H9 (cell line): ENCODE measurements around the gene MRPL43. TPM values are rescaled to one million over a fixed set of nuclear protein-coding genes. Genes with fewer than 3 reads are reported as not detected.

Experiments
- DNase-seq: peaks from one replicate; pipeline ENCODE4 v3.0.0-alpha.2; 2017
- H2AFZ ChIP-seq: one replicate; pipeline ENCODE4 v1.6.1; 2013; ENCODE audit warnings: mild to moderate bottlenecking, low read length, control low read depth, moderate library complexity
- H2AK5ac ChIP-seq: 2 replicates; pipeline ENCODE4 v1.6.1; 2013; ENCODE audit warnings: low read length, control low read depth, mixed read lengths; ENCODE audit not compliant: insufficient read length
- H2BK120ac ChIP-seq: one replicate; pipeline ENCODE4 v1.6.1; 2013; ENCODE audit warnings: low read depth, mild to moderate bottlenecking, low read length, control low read depth, inconsistent platforms; ENCODE audit not compliant: poor library complexity, severe bottlenecking
- H2BK12ac ChIP-seq: 2 replicates; pipeline ENCODE4 v1.6.1; 2013; ENCODE audit warnings: low read length, control low read depth, mixed read lengths, low read depth; ENCODE audit not compliant: insufficient read length
- H2BK15ac ChIP-seq: 2 replicates; pipeline ENCODE4 v1.6.1; 2013; ENCODE audit warnings: low read depth, low read length, control low read depth
- H2BK20ac ChIP-seq: one replicate; pipeline ENCODE4 v1.6.1; 2013; ENCODE audit warnings: low read depth, mild to moderate bottlenecking, low read length, control low read depth, inconsistent platforms; ENCODE audit not compliant: poor library complexity, severe bottlenecking
- H2BK5ac ChIP-seq: 2 replicates; pipeline ENCODE4 v1.6.1; 2013; ENCODE audit warnings: low read length, control low read depth, mixed read lengths; ENCODE audit not compliant: insufficient read length
- H3K14ac ChIP-seq: 2 replicates; pipeline ENCODE4 v1.6.1; 2013; ENCODE audit warnings: low read length, control low read depth; ENCODE audit not compliant: insufficient read depth
- H3K18ac ChIP-seq: 2 replicates; pipeline ENCODE4 v1.6.1; 2013; ENCODE audit warnings: low read depth, mild to moderate bottlenecking, mixed read lengths, low read length, control low read depth; ENCODE audit not compliant: insufficient read length
- H3K23ac ChIP-seq: 2 replicates; pipeline ENCODE4 v1.6.1; 2013; ENCODE audit warnings: low read length, control low read depth, mixed read lengths, low read depth; ENCODE audit not compliant: insufficient read length
- H3K23me2 ChIP-seq: 2 replicates; pipeline ENCODE4 v1.6.1; 2013; ENCODE audit warnings: low read depth, mild to moderate bottlenecking, mixed read lengths, low read length, control low read depth; ENCODE audit not compliant: insufficient read length, poor library complexity, severe bottlenecking
- H3K27ac ChIP-seq: 2 replicates; pipeline ENCODE4 v1.5.1; 2013; ENCODE audit warnings: low read length, control low read depth, mixed read lengths, low read depth; ENCODE audit not compliant: insufficient read length
- H3K27me3 ChIP-seq: 2 replicates; pipeline ENCODE4 v1.6.1; 2013; ENCODE audit warnings: low read length, control low read depth, inconsistent platforms; ENCODE audit not compliant: insufficient read depth
- H3K4ac ChIP-seq: 2 replicates; pipeline ENCODE4 v1.6.1; 2013; ENCODE audit warnings: low read depth, mild to moderate bottlenecking, control low read depth, inconsistent platforms, low read length, moderate library complexity
- H3K4me1 ChIP-seq: 2 replicates; pipeline ENCODE4 v1.6.1; 2013; ENCODE audit warnings: low read length, control low read depth, inconsistent platforms; ENCODE audit not compliant: insufficient read depth
- H3K4me2 ChIP-seq: 2 replicates; pipeline ENCODE4 v1.6.1; 2013; ENCODE audit warnings: low read length, control low read depth, mixed read lengths; ENCODE audit not compliant: insufficient read length, insufficient read depth
- H3K56ac ChIP-seq: 2 replicates; pipeline ENCODE4 v1.6.1; 2013; ENCODE audit warnings: low read depth, mild to moderate bottlenecking, mixed read lengths, low read length, control low read depth; ENCODE audit not compliant: insufficient read length
- H3K79me1 ChIP-seq: 2 replicates; pipeline ENCODE4 v1.6.1; 2013; ENCODE audit warnings: low read depth, mild to moderate bottlenecking, moderate library complexity, low read length, control low read depth, inconsistent platforms; ENCODE audit not compliant: insufficient read depth, poor library complexity, severe bottlenecking
- H3K79me2 ChIP-seq: 2 replicates; pipeline ENCODE4 v1.6.1; 2013; ENCODE audit warnings: low read length, control low read depth, inconsistent platforms; ENCODE audit not compliant: insufficient read depth
- H3K9ac ChIP-seq: 2 replicates; pipeline ENCODE4 v1.6.1; 2013; ENCODE audit warnings: low read length, control low read depth, mixed read lengths; ENCODE audit not compliant: insufficient read length; ENCODE audit errors: extremely low read depth
- H3K9me3 ChIP-seq: one replicate; pipeline ENCODE4 v1.6.1; 2013; ENCODE audit warnings: low read depth, low read length, inconsistent platforms; ENCODE audit not compliant: control insufficient read depth
- H3T11ph ChIP-seq: one replicate; pipeline ENCODE4 v1.6.1; 2013; ENCODE audit warnings: mild to moderate bottlenecking, low read length, control low read depth, inconsistent platforms
- H4K20me1 ChIP-seq: one replicate; pipeline ENCODE4 v1.6.1; 2013; ENCODE audit not compliant: control insufficient read depth, insufficient read length, insufficient read depth
- H4K5ac ChIP-seq: 2 replicates; pipeline ENCODE4 v1.6.1; 2013; ENCODE audit warnings: low read depth, mild to moderate bottlenecking, mixed read lengths, low read length, control low read depth; ENCODE audit not compliant: insufficient read length
- H4K8ac ChIP-seq: replicated peaks from 2 replicates; pipeline ENCODE4 v1.6.1; 2013; ENCODE audit warnings: low read length, control low read depth, mixed read lengths, low read depth; ENCODE audit not compliant: insufficient read length
- H4K91ac ChIP-seq: 2 replicates; pipeline ENCODE4 v1.6.1; 2013; ENCODE audit warnings: low read depth, mild to moderate bottlenecking, moderate library complexity, mixed read lengths, low read length, control low read depth; ENCODE audit not compliant: insufficient read length
- H3K27ac Mint-ChIP-seq, 3 experiments: 2 replicates in 2 of 3; 3 replicates in 1 of 3; pipeline ENCODE4 v1.8.0; 2020 to 2021; ENCODE audit warnings: mixed read lengths in 3 of 3, mild to moderate bottlenecking in 1 of 3, moderate library complexity in 1 of 3
- H3K27me3 Mint-ChIP-seq: 2 replicates; pipeline ENCODE4 v1.8.0; 2021; ENCODE audit warnings: low read depth, mild to moderate bottlenecking, moderate library complexity, mixed read lengths
- H3K36me3 Mint-ChIP-seq, 3 experiments: 2 replicates in 2 of 3; 3 replicates in 1 of 3; pipeline ENCODE4 v1.8.0; 2020 to 2021; ENCODE audit warnings: low read depth in 3 of 3, mixed read lengths in 3 of 3; ENCODE audit not compliant: insufficient read depth in 1 of 3
- H3K4me1 Mint-ChIP-seq, 2 experiments: 2 replicates each; pipeline ENCODE4 v1.8.0; 2020; ENCODE audit warnings: mixed read lengths in 2 of 2
- H3K4me3 Mint-ChIP-seq, 2 experiments: 2 replicates in 1 of 2; 3 replicates in 1 of 2; pipeline ENCODE4 v1.8.0; 2020 to 2021; ENCODE audit warnings: mild to moderate bottlenecking in 2 of 2, mixed read lengths in 2 of 2, moderate library complexity in 1 of 2
- H3K9me3 Mint-ChIP-seq, 2 experiments: 2 replicates in 1 of 2; 3 replicates in 1 of 2; pipeline ENCODE4 v1.8.0; 2020; ENCODE audit warnings: mild to moderate bottlenecking in 2 of 2, mixed read lengths in 2 of 2, moderate library complexity in 1 of 2
- WGBS: extraction: QIAGEN DNeasy Blood & Tissue Kit; methylation state at CpG from one replicate; pipeline ENCODE4 v1.1.7; 2013; ENCODE audit warnings: missing lambda C conversion rate, low lambda C conversion rate, mixed read lengths; ENCODE audit not compliant: insufficient read length; ENCODE audit errors: extremely low coverage; 5-methylcytosine and 5-hydroxymethylcytosine counted together
- total RNA-seq: library from RNA; stranded (reverse); gene quantifications from 2 replicates; pipeline ENCODE4 v1.2.1, GENCODE V29; 2021
- TF ChIP-seq, protein P1 (sequence below): fragments of 200-600 bp; sonication (generic); conservative IDR thresholded peaks from 3 replicates; pipeline ENCODE4 v1.8.0; 2021; ENCODE audit warnings: antibody characterized with exemption, mild to moderate bottlenecking

MRPL43 gene
- total RNA-seq, 1 experiment from 2014 or later = 70.3 TPM

DNA sequence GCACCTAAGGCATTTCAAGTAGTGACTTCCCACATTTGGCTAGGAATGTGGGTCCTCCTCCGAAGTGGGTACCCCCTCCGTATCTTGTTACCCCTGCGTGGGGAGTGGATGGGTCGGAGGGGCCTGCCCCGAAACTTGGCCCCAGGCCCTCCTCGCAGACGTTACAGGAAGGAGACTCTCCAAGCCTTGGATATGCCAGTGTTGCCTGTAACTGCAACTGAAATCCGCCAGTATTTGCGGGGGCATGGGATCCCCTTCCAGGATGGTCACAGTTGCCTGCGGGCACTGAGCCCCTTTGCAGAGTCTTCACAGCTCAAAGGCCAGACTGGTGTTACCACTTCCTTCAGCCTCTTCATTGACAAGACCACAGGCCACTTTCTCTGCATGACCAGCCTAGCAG, 869 bp upstream of the MRPL43 start:
- Histone ChIP-seq H4K91ac (no peak overlapping the region), H2BK20ac (no peak overlapping the region), H2AFZ (no peak overlapping the region), H3K9me3 (no peaks in the 10 kb centered on the region), H2BK120ac (no peak overlapping the region), H3K14ac (no peak overlapping the region; the same call in 1 of the 2 replicates), H3K79me1 (peaks cover 14% of the 10 kb centered on the region), H3K4me2 (peak overlapping the region; percentile 94), H2BK5ac (no peak overlapping the region), H4K5ac (no peak overlapping the region), H3K9ac (peak overlapping the region; percentile 84), H3K4ac (no peak overlapping the region), H3K27me3 (no peaks in the 10 kb centered on the region), H3K23me2 (peaks cover 8% of the 10 kb centered on the region), H3K18ac (no peak overlapping the region), H3K27ac (no peak overlapping the region), H4K20me1 (no peaks in the 10 kb centered on the region), H3K79me2 (peaks cover 17% of the 10 kb centered on the region; the same call in 1 of the 2 replicates), H2BK15ac (no peak overlapping the region), H3K4me1 (no peaks in the 10 kb centered on the region; the same call in 1 of the 2 replicates), H3T11ph (no peak overlapping the region), H3K23ac (no peak overlapping the region), H2AK5ac (no peak overlapping the region), H3K56ac (no peak overlapping the region), H2BK12ac (no peak overlapping the region), H4K8ac (no peak overlapping the region)
- peaks cover 9 to 16% of the 10 kb centered on the region in 2 experiments for H3K4me1 Mint-ChIP-seq
- H3K27ac Mint-ChIP-seq = no peak overlapping the region; a peak in 1 of 7 replicates
- WGBS = no CpG with 5 or more reads among the region's 10 CpGs
- no peak for DNase-seq
- no peaks in the 10 kb centered on the region for H3K27me3 Mint-ChIP-seq
- peaks cover 0 to 2% of the 10 kb centered on the region in 2 experiments; a peak in 3 of 5 replicates for H3K9me3 Mint-ChIP-seq
- peaks cover 33 to 47% (median 46%) of the 10 kb centered on the region in 3 experiments; a peak in 6 of 7 replicates for H3K36me3 Mint-ChIP-seq
- TF ChIP-seq, protein P1, sequence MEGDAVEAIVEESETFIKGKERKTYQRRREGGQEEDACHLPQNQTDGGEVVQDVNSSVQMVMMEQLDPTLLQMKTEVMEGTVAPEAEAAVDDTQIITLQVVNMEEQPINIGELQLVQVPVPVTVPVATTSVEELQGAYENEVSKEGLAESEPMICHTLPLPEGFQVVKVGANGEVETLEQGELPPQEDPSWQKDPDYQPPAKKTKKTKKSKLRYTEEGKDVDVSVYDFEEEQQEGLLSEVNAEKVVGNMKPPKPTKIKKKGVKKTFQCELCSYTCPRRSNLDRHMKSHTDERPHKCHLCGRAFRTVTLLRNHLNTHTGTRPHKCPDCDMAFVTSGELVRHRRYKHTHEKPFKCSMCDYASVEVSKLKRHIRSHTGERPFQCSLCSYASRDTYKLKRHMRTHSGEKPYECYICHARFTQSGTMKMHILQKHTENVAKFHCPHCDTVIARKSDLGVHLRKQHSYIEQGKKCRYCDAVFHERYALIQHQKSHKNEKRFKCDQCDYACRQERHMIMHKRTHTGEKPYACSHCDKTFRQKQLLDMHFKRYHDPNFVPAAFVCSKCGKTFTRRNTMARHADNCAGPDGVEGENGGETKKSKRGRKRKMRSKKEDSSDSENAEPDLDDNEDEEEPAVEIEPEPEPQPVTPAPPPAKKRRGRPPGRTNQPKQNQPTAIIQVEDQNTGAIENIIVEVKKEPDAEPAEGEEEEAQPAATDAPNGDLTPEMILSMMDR = no peak
- H3K4me3 Mint-ChIP-seq = peak overlapping the region; percentile 96 to 98
